Measurements from ENCODE around the gene KRTAP4-7. TPM values are rescaled to one million over a fixed set of nuclear protein-coding genes. Genes with fewer than 3 reads are reported as not detected.

Gene KRTAP4-7
- total and polyA plus RNA-seq, 9 donors = not detected

DNA sequence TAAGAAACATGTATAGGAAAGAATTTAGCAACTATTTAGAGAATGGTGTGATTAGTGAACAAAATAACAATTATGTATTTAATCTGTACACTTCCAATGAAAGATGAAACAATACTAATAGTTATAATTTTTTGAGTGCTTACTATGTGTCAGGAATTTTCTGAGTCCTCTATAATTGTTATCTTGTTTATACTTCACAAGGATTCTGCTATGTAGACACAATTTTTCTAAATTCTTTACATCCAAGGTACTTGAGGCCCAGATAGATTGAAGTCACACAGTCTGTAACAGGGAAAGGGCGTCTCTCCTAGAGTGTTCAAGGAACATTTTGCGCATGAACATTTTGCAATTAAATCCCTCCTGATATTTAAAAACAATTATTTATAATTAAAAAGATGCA, 41.1 kb downstream of the KRTAP4-7 start:
- no peaks in the 10 kb centered on the region for H3K36me3 ChIP-seq (ENCODE audit: control insufficient read depth, insufficient read depth, low read length)
- H3K4me1 ChIP-seq (ENCODE audit: control insufficient read depth, insufficient read depth, low read length) = no peaks in the 10 kb centered on the region
- WGBS (ENCODE audit: insufficient coverage) = no CpG with 5 or more reads among the region's 2 CpGs
- no peak overlapping the region for H3K4me3 ChIP-seq (ENCODE audit: low read length)
- no peak for DNase-seq
- H3K9me3 ChIP-seq (replicated peaks; ENCODE audit: control insufficient read depth, low read depth, low read length) = peaks cover 2% of the 10 kb centered on the region
- H3K27ac ChIP-seq (ENCODE audit: low read length) = no peak overlapping the region
- H3K27me3 ChIP-seq (ENCODE audit: control insufficient read depth, insufficient read depth, low read length) = no peaks in the 10 kb centered on the region

DNA sequence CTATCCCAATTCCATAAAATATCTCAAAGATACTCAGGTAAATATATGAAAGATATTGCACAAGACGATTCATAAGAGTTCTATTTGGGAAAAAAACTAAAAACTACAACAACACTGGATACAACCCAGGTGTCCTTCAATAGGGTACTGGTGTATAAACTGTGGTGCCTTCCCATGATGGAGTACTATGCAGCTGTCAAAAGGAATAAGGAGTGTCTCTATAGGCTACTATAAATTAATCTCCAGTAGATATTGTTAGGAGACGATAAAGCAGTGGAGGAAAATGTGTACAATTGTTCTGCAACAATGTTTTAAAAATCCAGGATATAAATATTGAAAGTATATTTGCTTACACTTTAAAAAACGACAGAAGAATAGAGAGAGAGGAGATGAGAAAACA, 42.5 kb downstream of the KRTAP4-7 start:
- Histone ChIP-seq H3K4me3 (ENCODE audit: low read length) (no peak overlapping the region), H3K36me3 (ENCODE audit: control insufficient read depth, insufficient read depth, low read length) (no peaks in the 10 kb centered on the region), H3K9me3 (replicated peaks; ENCODE audit: control insufficient read depth, low read depth, low read length) (peaks cover 2% of the 10 kb centered on the region), H3K27me3 (ENCODE audit: control insufficient read depth, insufficient read depth, low read length) (no peaks in the 10 kb centered on the region), H3K27ac (ENCODE audit: low read length) (no peak overlapping the region), H3K4me1 (ENCODE audit: control insufficient read depth, insufficient read depth, low read length) (no peaks in the 10 kb centered on the region)
- WGBS (ENCODE audit: insufficient coverage) = no CpG with 5 or more reads among the region's 3 CpGs
- no peak for DNase-seq

DNA sequence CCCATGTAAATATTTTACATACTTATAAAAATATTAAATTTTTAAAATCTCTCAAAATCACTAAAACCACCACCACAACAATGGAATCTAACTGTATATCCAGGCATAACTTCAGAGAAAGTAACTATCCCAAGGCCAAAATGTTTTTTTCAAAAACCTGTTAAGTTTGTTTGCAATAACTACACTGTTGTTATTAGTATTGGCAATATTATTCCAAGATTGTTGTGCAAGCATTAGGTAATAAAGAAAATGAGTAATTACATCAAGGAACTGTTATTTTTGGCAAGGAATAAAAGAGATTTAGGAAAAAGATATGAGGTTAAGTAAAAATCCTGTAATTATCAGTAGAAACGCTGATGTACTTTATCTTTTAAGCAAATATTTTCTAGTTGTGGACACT, 43.4 kb downstream of the KRTAP4-7 start:
- no CpG with 5 or more reads among the region's 1 CpG for WGBS (ENCODE audit: insufficient coverage)
- no peaks in the 10 kb centered on the region for H3K27me3 ChIP-seq (ENCODE audit: control insufficient read depth, insufficient read depth, low read length)
- DNase-seq = no peak
- no peak overlapping the region for H3K4me3 ChIP-seq (ENCODE audit: low read length)
- H3K9me3 ChIP-seq (replicated peaks; ENCODE audit: control insufficient read depth, low read depth, low read length) = peaks cover 2% of the 10 kb centered on the region
- no peaks in the 10 kb centered on the region for H3K4me1 ChIP-seq (ENCODE audit: control insufficient read depth, insufficient read depth, low read length)
- H3K27ac ChIP-seq (ENCODE audit: low read length) = no peak overlapping the region
- H3K36me3 ChIP-seq (ENCODE audit: control insufficient read depth, insufficient read depth, low read length) = no peaks in the 10 kb centered on the region

DNA sequence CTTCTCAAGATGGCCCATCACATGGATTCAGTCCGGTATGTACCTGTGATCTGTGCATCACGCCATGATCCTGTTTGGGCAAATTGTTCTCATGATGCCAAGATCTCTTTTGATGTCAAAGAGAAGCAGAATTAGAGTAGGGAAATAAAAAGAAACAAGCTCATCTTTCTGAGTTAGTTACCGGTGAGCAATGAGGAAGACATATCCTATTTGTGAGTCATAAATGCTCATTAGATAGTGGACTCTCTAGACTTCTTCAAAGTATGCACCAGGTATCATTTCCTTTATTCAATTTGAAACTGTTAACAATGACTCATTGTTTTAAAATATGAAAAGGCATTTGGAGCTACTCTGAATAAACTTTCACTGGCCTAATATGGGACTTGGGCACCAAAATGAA, 48.0 kb downstream of the KRTAP4-7 start:
- H3K4me1 ChIP-seq (ENCODE audit: control insufficient read depth, insufficient read depth, low read length) = no peaks in the 10 kb centered on the region
- no peaks in the 10 kb centered on the region for H3K9me3 ChIP-seq (replicated peaks; ENCODE audit: control insufficient read depth, low read depth, low read length)
- H3K4me3 ChIP-seq (ENCODE audit: low read length) = no peak overlapping the region
- DNase-seq = no peak
- H3K36me3 ChIP-seq (ENCODE audit: control insufficient read depth, insufficient read depth, low read length) = no peaks in the 10 kb centered on the region
- no peak overlapping the region for H3K27ac ChIP-seq (ENCODE audit: low read length)
- H3K27me3 ChIP-seq (ENCODE audit: control insufficient read depth, insufficient read depth, low read length) = no peaks in the 10 kb centered on the region
- no CpG with 5 or more reads among the region's 3 CpGs for WGBS (ENCODE audit: insufficient coverage)

DNA sequence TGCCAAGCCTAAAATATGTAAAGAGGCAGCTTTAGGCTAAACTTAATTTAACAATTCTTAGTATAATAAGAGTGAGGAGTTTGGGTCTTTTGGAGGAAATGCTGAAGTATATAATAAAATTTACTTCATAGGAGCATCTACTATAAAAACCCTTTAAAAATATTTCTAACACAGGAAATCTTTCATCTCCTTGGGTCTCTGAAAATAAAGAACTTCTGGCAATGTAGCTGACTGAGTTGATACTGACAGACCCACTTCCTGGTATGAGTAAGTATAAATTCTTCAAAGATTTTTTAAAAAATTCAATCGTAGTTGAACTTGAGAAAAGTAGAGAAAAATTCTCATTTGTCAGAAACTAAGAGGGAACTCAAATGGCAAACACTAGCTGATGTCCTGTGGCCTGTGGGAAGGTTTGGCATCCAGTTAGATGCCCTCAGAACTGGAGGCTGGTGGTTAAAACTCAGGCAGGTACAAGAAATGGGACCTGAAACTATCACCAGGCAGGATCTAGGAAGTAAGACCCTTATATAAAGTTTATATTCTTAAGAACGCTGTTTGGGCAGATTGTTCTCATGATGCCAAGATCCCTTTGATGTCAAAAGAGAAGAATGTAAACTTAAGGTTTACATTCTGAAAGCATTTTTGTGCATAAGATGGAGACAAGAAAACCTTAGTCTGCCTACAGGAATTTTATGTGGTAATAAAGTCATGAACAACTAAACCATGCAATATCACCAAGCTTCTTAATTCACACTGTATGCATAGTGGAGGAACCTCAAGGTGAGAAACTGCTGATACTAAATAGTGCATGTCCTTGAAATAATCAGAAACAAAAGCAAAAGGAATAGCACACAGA, 50.2 kb downstream of the KRTAP4-7 start:
- Histone ChIP-seq H3K9me3 (replicated peaks; ENCODE audit: control insufficient read depth, low read depth, low read length) (no peaks in the 10 kb centered on the region), H3K36me3 (ENCODE audit: control insufficient read depth, insufficient read depth, low read length) (no peaks in the 10 kb centered on the region), H3K27ac (ENCODE audit: low read length) (no peak overlapping the region), H3K4me3 (ENCODE audit: low read length) (no peak overlapping the region), H3K27me3 (ENCODE audit: control insufficient read depth, insufficient read depth, low read length) (no peaks in the 10 kb centered on the region), H3K4me1 (ENCODE audit: control insufficient read depth, insufficient read depth, low read length) (no peaks in the 10 kb centered on the region)
- DNase-seq = no peak
- WGBS (ENCODE audit: insufficient coverage) = 83% methylated on average over 1 of the region's 2 CpGs

Other genes starting within 250 kb of the KRTAP4-7 start
Only the 30 nearest of the 38 such genes appear.
- gene KRT23, start 146.5 kb upstream of the KRTAP4-7 start, total RNA-seq = 0.27 TPM
- gene KRT23, start 146.5 kb upstream of the KRTAP4-7 start, polyA plus RNA-seq (ENCODE audit: insufficient read depth in 1 of 8, insufficient read length in 8 of 8, low replicate concordance in 1 of 8) = 1 to 10 TPM in 1 of 8 donors, under 1 TPM in 6, not detected in 1; 0.08 to 6.5 (median 0.22) TPM
- 3.8 TPM for gene KRT39, start 117.2 kb upstream of the KRTAP4-7 start, total RNA-seq
- 1 to 10 TPM; 2.1 to 8.1 (median 6.3) TPM for gene KRT39, start 117.2 kb upstream of the KRTAP4-7 start, polyA plus RNA-seq (ENCODE audit: insufficient read depth in 1 of 8, insufficient read length in 8 of 8, low replicate concordance in 1 of 8)
- gene KRT40, start 99.8 kb upstream of the KRTAP4-7 start, total RNA-seq = 11.0 TPM
- gene KRT40, start 99.8 kb upstream of the KRTAP4-7 start, polyA plus RNA-seq (ENCODE audit: insufficient read depth in 1 of 8, insufficient read length in 8 of 8, low replicate concordance in 1 of 8) = 10 to 100 TPM in 4 of 8 donors, 1 to 10 TPM in 4; 3.7 to 16.2 (median 10.1) TPM
- gene KRTAP3-3, start 90.0 kb upstream of the KRTAP4-7 start, total RNA-seq = not detected
- gene KRTAP3-3, start 90.0 kb upstream of the KRTAP4-7 start, polyA plus RNA-seq (ENCODE audit: insufficient read depth in 1 of 8, insufficient read length in 8 of 8, low replicate concordance in 1 of 8) = under 1 TPM in 1 of 8 donors, not detected in 7; 0.40 TPM
- gene KRTAP3-2, start 84.2 kb upstream of the KRTAP4-7 start, total RNA-seq = 0.18 TPM
- gene KRTAP3-2, start 84.2 kb upstream of the KRTAP4-7 start, polyA plus RNA-seq (ENCODE audit: insufficient read depth in 1 of 8, insufficient read length in 8 of 8, low replicate concordance in 1 of 8) = 1 to 10 TPM in 1 of 8 donors, under 1 TPM in 7; 0.25 to 1.6 (median 0.61) TPM
- gene KRTAP3-1, start 75.0 kb upstream of the KRTAP4-7 start, total RNA-seq = not detected
- gene KRTAP3-1, start 75.0 kb upstream of the KRTAP4-7 start, polyA plus RNA-seq (ENCODE audit: insufficient read depth in 1 of 8, insufficient read length in 8 of 8, low replicate concordance in 1 of 8) = not detected
- gene KRTAP1-5, start 56.9 kb upstream of the KRTAP4-7 start, total RNA-seq = not detected
- not detected for gene KRTAP1-5, start 56.9 kb upstream of the KRTAP4-7 start, polyA plus RNA-seq (ENCODE audit: insufficient read depth in 1 of 8, insufficient read length in 8 of 8, low replicate concordance in 1 of 8)
- gene KRTAP1-4, start 54.0 kb upstream of the KRTAP4-7 start, total RNA-seq = not detected
- not detected for gene KRTAP1-4, start 54.0 kb upstream of the KRTAP4-7 start, polyA plus RNA-seq (ENCODE audit: insufficient read depth in 1 of 8, insufficient read length in 8 of 8, low replicate concordance in 1 of 8)
- gene KRTAP1-3, start 49.3 kb upstream of the KRTAP4-7 start, total RNA-seq = not detected
- gene KRTAP1-3, start 49.3 kb upstream of the KRTAP4-7 start, polyA plus RNA-seq (ENCODE audit: insufficient read depth in 1 of 8, insufficient read length in 8 of 8, low replicate concordance in 1 of 8) = under 1 TPM in 2 of 8 donors, not detected in 6; 0.12 to 0.32 TPM
- not detected for gene KRTAP1-1, start 42.7 kb upstream of the KRTAP4-7 start, total RNA-seq
- not detected for gene KRTAP1-1, start 42.7 kb upstream of the KRTAP4-7 start, polyA plus RNA-seq (ENCODE audit: insufficient read depth in 1 of 8, insufficient read length in 8 of 8, low replicate concordance in 1 of 8)
- not detected for gene KRTAP2-1, start 36.8 kb upstream of the KRTAP4-7 start, total RNA-seq
- gene KRTAP2-1, start 36.8 kb upstream of the KRTAP4-7 start, polyA plus RNA-seq (ENCODE audit: insufficient read depth in 1 of 8, insufficient read length in 8 of 8, low replicate concordance in 1 of 8) = not detected
- not detected for gene KRTAP2-2, start 28.9 kb upstream of the KRTAP4-7 start, total RNA-seq
- not detected for gene KRTAP2-2, start 28.9 kb upstream of the KRTAP4-7 start, polyA plus RNA-seq (ENCODE audit: insufficient read depth in 1 of 8, insufficient read length in 8 of 8, low replicate concordance in 1 of 8)
- gene KRTAP2-3, start 24.0 kb upstream of the KRTAP4-7 start, total RNA-seq = not detected
- not detected for gene KRTAP2-3, start 24.0 kb upstream of the KRTAP4-7 start, polyA plus RNA-seq (ENCODE audit: insufficient read depth in 1 of 8, insufficient read length in 8 of 8, low replicate concordance in 1 of 8)
- not detected for gene KRTAP2-4, start 18.3 kb upstream of the KRTAP4-7 start, total RNA-seq
- not detected for gene KRTAP2-4, start 18.3 kb upstream of the KRTAP4-7 start, polyA plus RNA-seq (ENCODE audit: insufficient read depth in 1 of 8, insufficient read length in 8 of 8, low replicate concordance in 1 of 8)
- not detected for gene KRTAP4-8, start 14.0 kb downstream of the KRTAP4-7 start, total RNA-seq
- gene KRTAP4-8, start 14.0 kb downstream of the KRTAP4-7 start, polyA plus RNA-seq (ENCODE audit: insufficient read depth in 1 of 8, insufficient read length in 8 of 8, low replicate concordance in 1 of 8) = not detected
- gene KRTAP4-16, start 18.1 kb downstream of the KRTAP4-7 start, total RNA-seq = not detected
- gene KRTAP4-16, start 18.1 kb downstream of the KRTAP4-7 start, polyA plus RNA-seq (ENCODE audit: insufficient read depth in 1 of 8, insufficient read length in 8 of 8, low replicate concordance in 1 of 8) = not detected
- gene KRTAP4-9, start 21.2 kb downstream of the KRTAP4-7 start, total RNA-seq = not detected
- gene KRTAP4-9, start 21.2 kb downstream of the KRTAP4-7 start, polyA plus RNA-seq (ENCODE audit: insufficient read depth in 1 of 8, insufficient read length in 8 of 8, low replicate concordance in 1 of 8) = under 1 TPM in 1 of 8 donors, not detected in 7; 0.31 TPM
- gene KRTAP4-11, start 34.2 kb downstream of the KRTAP4-7 start, total RNA-seq = not detected
- gene KRTAP4-11, start 34.2 kb downstream of the KRTAP4-7 start, polyA plus RNA-seq (ENCODE audit: insufficient read depth in 1 of 8, insufficient read length in 8 of 8, low replicate concordance in 1 of 8) = not detected
- gene KRTAP4-12, start 40.0 kb downstream of the KRTAP4-7 start, total RNA-seq = not detected
- gene KRTAP4-12, start 40.0 kb downstream of the KRTAP4-7 start, polyA plus RNA-seq (ENCODE audit: insufficient read depth in 1 of 8, insufficient read length in 8 of 8, low replicate concordance in 1 of 8) = not detected
- gene KRTAP4-6, start 56.4 kb downstream of the KRTAP4-7 start, total RNA-seq = not detected
- gene KRTAP4-6, start 56.4 kb downstream of the KRTAP4-7 start, polyA plus RNA-seq (ENCODE audit: insufficient read depth in 1 of 8, insufficient read length in 8 of 8, low replicate concordance in 1 of 8) = not detected
- not detected for gene KRTAP4-5, start 65.7 kb downstream of the KRTAP4-7 start, total RNA-seq
- not detected for gene KRTAP4-5, start 65.7 kb downstream of the KRTAP4-7 start, polyA plus RNA-seq (ENCODE audit: insufficient read depth in 1 of 8, insufficient read length in 8 of 8, low replicate concordance in 1 of 8)
- not detected for gene KRTAP4-4, start 76.6 kb downstream of the KRTAP4-7 start, total RNA-seq
- gene KRTAP4-4, start 76.6 kb downstream of the KRTAP4-7 start, polyA plus RNA-seq (ENCODE audit: insufficient read depth in 1 of 8, insufficient read length in 8 of 8, low replicate concordance in 1 of 8) = not detected
- gene KRTAP4-3, start 84.1 kb downstream of the KRTAP4-7 start, total RNA-seq = not detected
- not detected for gene KRTAP4-3, start 84.1 kb downstream of the KRTAP4-7 start, polyA plus RNA-seq (ENCODE audit: insufficient read depth in 1 of 8, insufficient read length in 8 of 8, low replicate concordance in 1 of 8)
- not detected for gene KRTAP4-2, start 94.1 kb downstream of the KRTAP4-7 start, total RNA-seq
- gene KRTAP4-2, start 94.1 kb downstream of the KRTAP4-7 start, polyA plus RNA-seq (ENCODE audit: insufficient read depth in 1 of 8, insufficient read length in 8 of 8, low replicate concordance in 1 of 8) = not detected
- not detected for gene KRTAP4-1, start 100.8 kb downstream of the KRTAP4-7 start, total RNA-seq
- not detected for gene KRTAP4-1, start 100.8 kb downstream of the KRTAP4-7 start, polyA plus RNA-seq (ENCODE audit: insufficient read depth in 1 of 8, insufficient read length in 8 of 8, low replicate concordance in 1 of 8)
- not detected for gene KRTAP9-1, start 105.7 kb downstream of the KRTAP4-7 start, total RNA-seq
- gene KRTAP9-1, start 105.7 kb downstream of the KRTAP4-7 start, polyA plus RNA-seq (ENCODE audit: insufficient read depth in 1 of 8, insufficient read length in 8 of 8, low replicate concordance in 1 of 8) = not detected
- not detected for gene KRTAP9-2, start 142.5 kb downstream of the KRTAP4-7 start, total RNA-seq
- not detected for gene KRTAP9-2, start 142.5 kb downstream of the KRTAP4-7 start, polyA plus RNA-seq (ENCODE audit: insufficient read depth in 1 of 8, insufficient read length in 8 of 8, low replicate concordance in 1 of 8)
- not detected for gene KRTAP9-3, start 148.3 kb downstream of the KRTAP4-7 start, total RNA-seq
- not detected for gene KRTAP9-3, start 148.3 kb downstream of the KRTAP4-7 start, polyA plus RNA-seq (ENCODE audit: insufficient read depth in 1 of 8, insufficient read length in 8 of 8, low replicate concordance in 1 of 8)
- not detected for gene KRTAP9-8, start 153.8 kb downstream of the KRTAP4-7 start, total RNA-seq
- not detected for gene KRTAP9-8, start 153.8 kb downstream of the KRTAP4-7 start, polyA plus RNA-seq (ENCODE audit: insufficient read depth in 1 of 8, insufficient read length in 8 of 8, low replicate concordance in 1 of 8)
- gene KRTAP9-4, start 165.5 kb downstream of the KRTAP4-7 start, total RNA-seq = not detected
- not detected for gene KRTAP9-4, start 165.5 kb downstream of the KRTAP4-7 start, polyA plus RNA-seq (ENCODE audit: insufficient read depth in 1 of 8, insufficient read length in 8 of 8, low replicate concordance in 1 of 8)

Measured in muscle of leg (tissue), 11 donors.